Stimulated activated effector memory CD8-positive, alpha-beta T cell treated with anti-CD3 and anti-CD28 coated beads, Interleukin-12 subunit alpha, Interleukin-12 subunit beta, amount 100 ng/mL, for 72 hours (primary cell): ENCODE results near the gene HMCN1.

Experiments
- ATAC-seq: fragments of 150-1000 bp; cut with Tn5 transposase; 2 replicates; pipeline ENCODE4 v1.10.0; 2021
- DNase-seq, 2 donors: peaks; one replicate each; pipeline ENCODE4 v3.0.0; 2021 to 2022; ENCODE audit warnings: low spot score in 2 of 2
- H3K27ac Mint-ChIP-seq: one replicate; pipeline ENCODE4 v1.8.0; 2022; ENCODE audit warnings: mild to moderate bottlenecking, mixed read lengths
- H3K36me3 Mint-ChIP-seq: one replicate; pipeline ENCODE4 v1.8.0; 2022; ENCODE audit warnings: mild to moderate bottlenecking, mixed read lengths
- H3K4me1 Mint-ChIP-seq: one replicate; pipeline ENCODE4 v1.8.0; 2022; ENCODE audit warnings: mixed read lengths
- H3K4me3 Mint-ChIP-seq: one replicate; pipeline ENCODE4 v1.8.0; 2022; ENCODE audit warnings: mild to moderate bottlenecking, mixed read lengths
- H3K9me3 Mint-ChIP-seq: one replicate; pipeline ENCODE4 v1.8.0; 2022; ENCODE audit warnings: mixed read lengths

Gene HMCN1

DNA sequence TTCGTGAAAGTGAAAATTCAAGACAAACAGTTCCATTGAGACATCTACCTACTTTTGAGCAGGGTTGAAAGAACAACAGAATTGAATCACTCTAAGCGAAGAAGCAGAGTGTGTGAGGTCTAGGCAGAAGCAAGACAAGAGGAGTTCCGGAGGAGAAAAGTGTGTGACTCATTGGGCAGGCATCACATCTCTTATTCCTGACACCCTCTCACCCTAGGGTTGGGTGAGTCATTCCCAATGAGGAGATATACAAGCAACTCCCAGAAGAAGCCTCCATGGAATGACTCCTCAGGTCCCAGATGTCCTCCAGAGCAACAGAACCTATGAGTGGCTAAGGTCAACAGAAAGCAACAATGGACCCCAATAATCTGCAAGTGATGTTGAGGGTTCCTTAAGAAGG, 502.7 kb downstream of the HMCN1 start:
- no peak overlapping the region for H3K27ac Mint-ChIP-seq
- no peaks in the 10 kb centered on the region for H3K4me1 Mint-ChIP-seq
- no peaks in the 10 kb centered on the region for H3K9me3 Mint-ChIP-seq
- DNase-seq (no peak), ATAC-seq (no peak)
- no peak overlapping the region for H3K4me3 Mint-ChIP-seq
- no peaks in the 10 kb centered on the region for H3K36me3 Mint-ChIP-seq

DNA sequence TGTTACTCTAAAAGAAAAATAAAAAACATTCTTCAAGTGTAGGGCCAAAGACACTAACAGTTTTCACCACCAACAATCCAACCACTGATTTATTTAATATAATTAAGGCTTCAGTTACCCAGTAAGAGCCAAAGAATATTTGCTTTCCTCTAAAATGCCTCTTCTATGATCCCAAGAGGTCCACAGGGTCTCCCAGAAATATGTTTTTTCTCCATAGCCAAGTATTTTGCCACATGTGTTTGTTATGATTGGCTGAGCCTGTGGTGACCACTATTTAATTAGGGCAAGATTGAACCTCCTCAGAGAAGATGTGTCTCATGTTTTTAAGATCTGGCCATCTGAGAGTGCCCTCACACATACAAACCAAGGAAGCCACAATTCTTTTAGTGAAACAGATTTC, 505.0 kb downstream of the HMCN1 start:
- Mint-ChIP-seq H3K9me3 (no peaks in the 10 kb centered on the region), H3K27ac (no peak overlapping the region), H3K4me1 (no peaks in the 10 kb centered on the region), H3K36me3 (no peaks in the 10 kb centered on the region), H3K4me3 (no peak overlapping the region)
- ATAC-seq (no peak), DNase-seq (no peak)

DNA sequence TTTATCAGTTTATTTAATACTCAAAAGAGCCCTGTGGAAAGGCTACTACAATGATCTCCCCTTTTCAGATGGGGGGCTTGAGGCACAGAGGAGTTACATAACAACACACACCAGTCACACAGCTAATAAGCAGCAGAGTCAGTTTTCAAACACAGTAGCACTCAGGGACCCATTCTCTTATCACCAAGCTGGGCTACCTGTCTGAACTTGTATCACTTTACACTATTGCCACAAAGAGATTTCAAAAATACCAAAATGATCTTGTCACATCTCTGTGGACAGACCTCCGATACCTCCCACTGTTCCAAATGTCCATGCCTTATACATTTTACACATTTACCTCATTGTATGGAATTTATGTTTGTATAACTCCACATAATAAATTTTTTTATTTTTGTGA, 506.2 kb downstream of the HMCN1 start:
- no peaks in the 10 kb centered on the region for H3K36me3 Mint-ChIP-seq
- ATAC-seq: no peak
- H3K4me1 Mint-ChIP-seq: no peaks in the 10 kb centered on the region
- no peak overlapping the region for H3K4me3 Mint-ChIP-seq
- no peaks in the 10 kb centered on the region for H3K9me3 Mint-ChIP-seq
- no peak overlapping the region for H3K27ac Mint-ChIP-seq
- DNase-seq: no peak
